ENCODE measurements around the gene RPS24.

The RPS24 gene

GRCh38 chr10:78017856-78018255, 15.8 kb upstream of the RPS24 start:
- DNase-seq = no peak

DNA sequence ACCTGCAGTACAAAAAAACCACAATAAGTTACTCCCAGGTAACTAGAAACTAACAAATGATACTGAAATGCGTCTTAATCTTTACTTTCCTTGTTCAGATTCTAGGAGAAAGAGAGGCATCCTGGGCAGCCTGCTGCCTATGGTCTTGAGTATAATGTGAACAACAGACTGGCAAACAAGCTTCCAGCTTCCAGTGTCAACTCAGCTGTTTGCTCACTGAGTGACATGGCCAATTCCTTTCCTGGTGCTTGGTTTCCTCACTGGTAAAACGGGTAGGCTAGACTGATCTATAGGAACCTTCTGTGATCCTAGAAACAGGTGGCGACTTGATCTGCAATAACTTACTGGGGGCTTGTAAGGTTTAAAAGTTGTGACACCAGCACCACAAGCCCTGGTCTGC, 14.4 kb upstream of the RPS24 start:
- DNase-seq = no peak

DNA sequence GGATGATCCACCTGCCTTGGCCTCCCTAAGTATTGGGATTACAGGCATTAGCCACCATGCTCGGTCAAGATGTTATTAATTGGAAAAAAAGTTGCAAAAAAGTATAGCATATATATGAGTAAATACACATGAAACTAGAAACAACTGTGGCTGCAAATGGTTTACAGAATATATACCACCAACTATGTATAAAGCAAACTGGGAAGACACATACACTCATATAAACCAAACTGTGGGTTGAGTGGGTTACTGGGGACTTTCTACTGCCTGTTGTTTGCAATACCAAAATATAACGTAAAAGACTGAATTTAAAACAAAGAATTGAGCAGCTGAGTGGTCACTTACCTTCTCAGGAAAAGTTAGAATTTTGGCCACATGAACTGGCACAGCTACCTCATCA, 12.5 kb upstream of the RPS24 start:
- DNase-seq = no peak

DNA sequence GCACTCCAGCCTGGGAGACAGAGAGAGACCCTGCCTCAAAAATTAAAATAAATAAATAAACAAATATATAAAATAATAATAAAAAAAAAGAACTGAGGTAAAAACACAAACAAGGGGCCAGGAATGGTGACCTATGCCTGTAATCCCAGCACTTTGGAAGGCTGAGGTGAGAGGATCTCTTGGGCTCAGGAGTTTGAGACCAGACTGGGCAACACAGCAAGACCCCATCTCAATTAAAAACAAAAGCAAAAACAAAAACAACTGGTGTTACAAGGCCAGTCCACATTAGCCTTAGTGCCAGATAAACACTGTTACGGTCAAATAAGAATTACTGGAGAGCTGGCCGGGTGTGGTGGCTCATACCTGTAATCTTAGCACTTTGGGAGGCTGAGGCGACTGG, 9.9 kb upstream of the RPS24 start:
- no peak for DNase-seq

DNA sequence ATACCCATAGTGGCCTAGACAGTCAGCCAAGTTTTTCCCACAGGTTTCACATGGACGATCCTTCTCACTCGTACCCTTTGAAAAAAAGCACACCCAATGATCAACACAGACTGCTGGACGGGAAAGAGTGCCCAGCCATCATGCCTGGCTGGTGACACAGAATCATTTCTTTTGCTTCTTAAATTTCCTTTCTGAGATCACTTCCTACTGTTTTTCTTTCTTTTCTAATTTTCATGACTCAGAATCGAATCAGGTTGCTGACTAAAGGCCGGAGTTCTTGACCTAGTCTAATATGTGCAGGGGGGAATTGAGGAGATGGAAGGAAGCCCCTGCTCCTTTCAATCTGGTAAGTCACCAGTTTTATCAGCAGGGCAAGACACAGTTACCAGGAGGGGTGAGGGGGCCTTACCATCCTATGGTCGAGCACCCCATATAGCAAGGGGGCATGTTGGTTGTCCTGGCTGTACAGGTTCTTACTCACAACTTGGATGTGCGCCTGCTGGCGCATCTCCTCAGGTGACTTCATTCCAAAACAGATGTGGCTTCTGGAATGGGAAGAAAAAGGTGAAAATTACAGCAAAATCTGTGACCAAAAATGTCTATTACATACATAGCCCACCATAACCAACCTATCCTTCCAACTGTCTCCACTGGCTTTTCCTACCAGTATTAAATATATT, 7.8 kb upstream of the RPS24 start:
- DNase-seq = no peak

- no peak for DNase-seq
Observed at GRCh38 chr10:78028438-78029268, 5.0 kb upstream of the RPS24 start.

DNA sequence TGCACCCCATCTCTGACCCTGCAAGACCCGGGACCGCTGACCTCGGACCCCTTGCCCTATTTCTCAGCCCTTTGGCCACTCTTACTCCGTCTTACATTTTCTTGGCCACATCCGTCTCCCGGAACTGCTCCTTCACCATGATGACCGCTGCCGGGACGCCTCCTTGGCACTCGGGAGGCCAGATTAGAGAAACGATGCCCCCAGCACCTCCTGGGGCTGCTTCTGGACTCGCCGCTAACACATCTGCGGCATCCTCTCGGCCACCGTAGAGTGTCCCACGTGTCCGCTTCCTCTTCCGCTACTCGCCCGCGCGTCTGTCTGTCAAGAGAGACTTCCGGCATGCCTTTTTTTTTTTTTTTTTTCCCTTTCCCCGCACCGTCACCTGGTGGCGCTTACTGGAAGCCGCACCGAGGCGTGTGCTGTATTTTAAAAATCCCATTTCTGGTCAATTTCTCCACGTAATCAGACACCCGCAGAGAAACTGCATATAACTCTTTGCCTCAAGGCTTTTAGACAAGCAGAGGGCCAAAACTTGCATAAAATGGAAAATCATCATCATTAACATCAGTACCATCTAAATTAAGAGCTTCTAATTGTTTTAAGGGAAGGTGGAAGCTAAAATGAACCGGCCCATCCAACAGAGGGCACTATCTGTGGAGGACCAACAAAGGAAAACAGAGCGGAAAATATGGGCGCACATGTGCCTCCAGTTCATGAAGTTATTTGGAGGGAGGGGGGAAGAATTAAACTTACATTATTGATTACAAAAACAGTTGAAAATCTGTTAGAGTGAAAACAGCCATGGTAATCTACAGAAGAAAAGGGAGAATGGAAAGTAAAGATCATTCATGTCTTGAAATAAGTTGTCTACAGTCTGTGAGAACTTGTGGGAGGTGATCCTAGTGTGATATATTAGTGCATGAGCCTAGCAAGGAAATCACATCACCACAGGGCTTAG, 4.1 kb upstream of the RPS24 start, which contains the start of gene POLR3A:
TSS of gene POLR3A (minus strand) at position 247 of the 958 bp plus-strand sequence. CDS start at position 139, 108 bp downstream.
- peak; percentile 82 for DNase-seq

GRCh38 chr10:78033387-78033636, 351 bp upstream of the RPS24 start:
- no peak for DNase-seq

DNA sequence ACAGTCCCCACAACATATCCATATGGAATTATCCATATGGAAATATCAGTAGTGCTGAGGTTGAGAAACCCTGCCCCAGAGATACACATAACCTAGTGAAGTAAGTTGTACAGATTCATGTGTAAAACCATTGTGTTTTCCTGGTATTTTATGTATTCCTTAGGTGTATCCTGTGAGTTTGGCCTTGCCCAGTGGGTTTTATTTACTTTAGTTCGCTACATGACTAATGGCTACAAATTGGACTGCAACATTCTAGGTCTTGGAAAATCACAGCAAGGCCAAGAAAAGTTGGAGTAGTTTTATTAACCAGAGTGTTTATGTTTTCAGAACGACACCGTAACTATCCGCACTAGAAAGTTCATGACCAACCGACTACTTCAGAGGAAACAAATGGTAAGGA, 1.4 kb downstream of the RPS24 start:
- DNase-seq = no peak

DNA sequence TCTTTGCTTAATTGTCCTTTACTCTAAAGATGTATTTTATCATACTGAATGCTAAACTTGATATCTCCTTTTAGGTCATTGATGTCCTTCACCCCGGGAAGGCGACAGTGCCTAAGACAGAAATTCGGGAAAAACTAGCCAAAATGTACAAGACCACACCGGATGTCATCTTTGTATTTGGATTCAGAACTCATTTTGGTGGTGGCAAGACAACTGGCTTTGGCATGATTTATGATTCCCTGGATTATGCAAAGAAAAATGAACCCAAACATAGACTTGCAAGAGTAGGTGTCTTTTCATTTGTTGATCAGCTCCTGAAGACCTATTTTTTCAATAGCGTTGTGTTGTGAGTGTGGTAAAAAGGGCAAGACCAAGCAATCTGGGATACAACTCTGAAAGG, 1.8 kb downstream of the RPS24 start:
- DNase-seq = no peak

DNA sequence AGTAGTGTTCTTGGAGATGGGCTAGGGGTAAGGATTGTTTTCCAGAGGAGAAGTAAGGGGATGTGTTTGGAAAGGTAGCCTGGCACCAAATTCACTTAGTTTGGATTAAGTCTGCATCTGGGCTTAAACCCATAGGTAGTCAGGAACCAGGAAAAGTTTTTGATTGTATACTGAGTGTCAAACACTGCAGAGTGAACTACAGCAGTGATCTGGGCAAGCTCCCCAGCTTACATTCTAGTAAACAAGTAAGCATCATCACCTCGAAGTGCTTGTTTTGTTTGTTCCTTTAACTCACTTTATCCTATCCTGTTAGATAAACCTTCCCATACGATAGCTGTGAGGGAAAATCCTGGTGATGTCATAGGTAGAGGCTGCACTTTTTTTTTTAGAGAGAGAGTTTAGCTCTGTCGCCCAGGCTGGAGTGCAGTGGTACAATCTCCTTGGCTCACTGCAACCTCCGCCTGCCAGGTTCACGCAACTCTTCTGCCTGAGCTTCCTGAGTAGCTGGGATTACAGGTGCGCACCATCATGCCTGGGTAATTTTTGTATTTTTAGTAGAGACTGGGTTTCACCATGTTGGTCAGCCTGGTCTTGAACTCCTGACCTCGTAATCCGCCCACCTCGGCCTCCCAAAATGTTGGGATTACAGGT, 2.4 kb downstream of the RPS24 start:
- DNase-seq = no peak

DNA sequence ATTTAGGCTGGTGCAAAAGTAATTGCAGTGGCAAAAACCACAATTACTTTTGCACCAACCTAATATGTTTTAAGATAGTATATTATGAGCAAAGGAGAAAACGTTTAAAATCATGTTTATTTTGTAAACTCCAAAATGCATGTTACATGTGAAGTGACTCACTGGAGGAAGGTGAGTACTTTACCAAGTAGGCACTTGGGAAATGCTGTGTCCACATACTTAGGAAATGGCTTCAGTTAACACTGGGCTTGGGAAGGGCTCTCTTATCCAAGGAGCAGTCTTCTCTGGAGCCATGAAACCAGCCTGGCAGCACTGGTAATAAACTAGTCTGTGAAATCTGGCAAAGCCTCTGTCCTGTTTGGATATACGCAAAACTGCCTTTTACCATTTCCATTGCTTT, 4.4 kb downstream of the RPS24 start:
- no peak for DNase-seq

DNA sequence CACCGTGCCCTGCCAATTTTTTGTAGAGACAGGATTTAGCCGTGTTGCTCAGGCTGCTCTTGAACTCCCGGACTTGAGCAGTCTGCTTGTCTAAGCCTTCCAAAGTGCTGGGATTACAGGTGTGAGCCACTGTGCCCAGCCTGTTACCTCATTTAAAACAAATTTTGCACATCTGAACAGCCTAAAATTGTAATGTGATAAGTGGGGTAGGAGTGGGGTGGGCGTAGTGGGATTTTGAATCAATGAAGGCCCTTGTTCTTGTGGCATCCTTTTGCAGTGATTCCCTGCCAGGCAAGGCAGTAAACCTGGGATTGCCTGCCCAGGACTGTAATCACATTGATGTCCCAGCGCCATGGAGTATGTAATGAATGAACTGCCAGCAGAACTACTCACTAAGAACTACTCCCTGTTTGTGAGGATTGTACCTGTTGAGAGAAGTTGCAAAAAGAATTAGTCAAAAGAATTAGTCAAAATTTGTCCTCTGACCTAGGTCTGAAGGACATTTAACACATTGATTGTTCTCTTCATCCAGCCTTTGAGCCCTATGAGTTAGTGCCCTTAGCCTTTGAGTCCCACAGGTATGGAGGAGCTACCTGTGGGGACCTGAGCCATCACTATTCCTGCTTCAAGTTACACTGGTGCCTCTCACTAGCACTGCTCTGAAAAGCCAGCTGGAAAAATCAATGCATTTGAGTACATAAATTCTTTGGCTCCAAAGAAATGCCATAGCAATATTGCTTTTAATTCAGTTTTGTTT, 5.3 kb downstream of the RPS24 start:
- no peak for DNase-seq

DNA sequence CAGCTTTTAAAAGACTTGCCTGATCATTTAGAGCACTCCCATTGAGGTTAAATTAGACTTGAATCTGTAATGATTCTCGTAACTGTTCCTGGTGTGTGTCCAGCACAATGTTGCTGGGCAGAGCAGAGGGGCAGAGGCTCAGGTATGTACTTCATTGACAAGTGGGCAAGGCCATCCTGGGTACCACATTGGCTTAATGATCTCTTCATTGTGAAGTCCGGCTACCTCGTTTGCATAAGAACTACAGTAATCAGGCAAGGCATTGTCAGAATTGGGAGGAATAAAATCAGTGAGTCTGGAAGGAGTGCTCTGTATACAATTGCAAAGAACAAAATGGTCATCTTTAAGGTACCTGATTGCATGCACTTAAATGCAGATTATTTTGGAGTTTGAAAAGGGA, 6.1 kb downstream of the RPS24 start:
- no peak for DNase-seq

- no peak for DNase-seq
Observed at GRCh38 chr10:78041170-78042057, 7.8 kb downstream of the RPS24 start.

DNA sequence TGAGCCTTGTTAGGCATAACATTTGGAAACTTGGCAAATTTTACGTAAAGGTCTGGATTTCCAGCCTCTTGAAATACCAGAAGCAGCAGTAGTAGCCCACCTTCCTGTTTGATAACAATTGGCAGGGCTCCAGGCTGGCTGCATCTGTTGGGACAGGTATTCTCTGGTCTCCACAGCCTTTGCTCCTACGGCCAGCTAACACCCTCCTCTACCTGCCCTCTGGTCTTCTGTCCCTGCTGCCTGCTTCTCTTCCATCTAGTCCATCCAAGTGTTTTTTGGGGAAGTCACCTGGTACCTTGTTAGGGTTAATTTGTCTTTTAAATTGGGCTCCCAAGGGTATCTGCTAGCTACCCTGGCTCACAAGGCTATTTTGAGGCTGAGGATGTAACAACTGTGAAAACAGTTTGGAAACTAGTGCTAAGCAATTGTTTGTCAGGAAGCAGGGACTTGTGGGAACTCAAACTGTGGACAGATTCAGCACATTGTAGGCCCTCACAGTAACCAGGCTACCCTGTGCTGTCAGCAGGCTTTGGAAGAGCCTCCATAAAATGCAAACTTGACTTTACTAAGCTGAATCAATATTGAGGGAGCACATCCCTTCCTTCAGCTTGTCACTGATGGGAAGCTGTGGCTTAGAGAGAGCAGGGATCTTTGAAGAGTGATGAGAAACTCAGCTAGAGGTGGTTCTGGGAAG, 8.5 kb downstream of the RPS24 start:
- DNase-seq = no peak

DNA sequence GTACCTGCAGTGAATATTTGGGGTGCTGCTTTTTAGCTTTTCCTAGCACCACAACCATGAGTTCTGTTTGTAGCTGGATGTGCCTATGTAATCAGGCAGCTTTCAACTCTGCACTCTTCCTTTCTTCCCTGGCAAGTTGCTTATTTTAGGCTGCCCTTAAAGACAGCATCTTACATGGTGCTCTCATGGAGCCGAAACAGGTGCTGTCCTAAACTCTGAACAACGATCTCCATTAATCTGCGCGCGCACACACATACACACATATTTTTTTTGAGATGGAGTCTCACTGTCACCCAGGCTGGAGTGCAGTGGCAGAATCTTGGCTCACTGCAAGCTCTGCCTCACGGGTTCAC, 9.1 kb downstream of the RPS24 start:
- DNase-seq = no peak

DNA sequence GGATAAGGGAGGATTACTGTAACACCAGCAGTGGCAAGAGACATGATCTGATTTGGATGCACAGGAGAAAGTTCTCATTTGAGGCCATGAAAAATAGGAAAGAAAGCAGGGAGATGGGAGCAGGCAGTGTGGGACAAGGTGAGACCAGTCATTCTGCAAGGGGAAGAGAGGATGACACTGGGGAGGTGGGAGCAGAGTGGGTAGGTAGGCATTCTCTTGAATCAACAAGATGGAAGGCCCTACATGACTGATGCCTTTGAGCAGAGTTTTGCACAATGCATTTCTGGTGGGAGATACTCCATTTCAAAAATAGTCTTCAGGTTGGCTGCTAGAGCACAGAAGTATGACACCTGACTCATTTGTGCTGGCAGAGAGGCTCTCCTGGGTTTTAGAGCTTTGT, 10.5 kb downstream of the RPS24 start:
- DNase-seq = no peak

- DNase-seq = no peak
Observed at GRCh38 chr10:78044699-78045098, 11.0 kb downstream of the RPS24 start.

DNA sequence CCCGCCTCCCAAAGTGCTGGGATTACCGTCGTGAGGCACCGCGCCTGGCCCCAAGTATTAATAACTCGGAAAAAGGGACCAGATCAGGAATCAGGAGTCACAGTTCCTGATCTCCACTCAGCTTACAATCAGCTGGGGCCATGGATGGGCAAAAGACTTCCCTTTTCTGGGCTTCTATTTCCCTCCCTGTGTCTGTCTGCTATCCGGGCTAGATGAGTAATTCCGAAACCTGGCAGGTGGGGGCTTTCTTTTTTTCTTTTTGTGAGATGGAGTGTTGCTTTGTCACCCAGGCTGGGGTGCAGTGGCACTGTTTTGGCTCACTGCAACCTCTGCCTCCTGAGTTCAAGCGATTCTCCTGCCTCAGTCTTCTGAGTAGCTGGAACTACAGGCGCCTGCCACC, 11.6 kb downstream of the RPS24 start:
- no peak for DNase-seq
